ENCODE data around the gene KIF26B.

DNA sequence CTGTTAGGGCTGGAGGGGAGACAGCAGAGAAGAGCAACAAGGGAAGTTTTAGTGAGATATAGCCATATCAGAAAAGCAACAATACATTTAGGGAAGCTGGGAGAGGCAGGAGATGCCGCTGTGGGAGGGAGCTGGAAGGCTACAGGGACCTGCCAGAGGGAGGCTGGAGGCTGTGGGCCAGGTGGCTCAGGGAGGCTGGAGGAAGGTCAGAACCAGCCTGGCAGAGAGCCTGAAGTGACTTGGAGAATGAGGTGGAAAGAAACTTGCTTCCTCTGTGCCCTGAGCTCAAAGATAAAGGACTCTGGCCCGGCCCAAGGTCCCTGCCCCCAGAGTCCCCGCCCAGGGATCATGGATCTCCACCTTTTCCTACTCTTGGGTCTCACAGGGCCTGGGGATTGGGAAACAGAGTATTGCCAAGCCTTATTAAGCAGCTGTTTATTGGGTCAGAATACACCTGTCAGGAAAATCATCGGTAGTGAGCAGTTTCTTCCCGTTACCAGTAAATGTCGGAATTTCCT lies 85.9 kb downstream of the KIF26B start:
- no peak for TF ChIP-seq CTCF (IDR thresholded peaks at IDR 0.05)
- TF ChIP-seq POLR2A (IDR thresholded peaks at IDR 0.05), result no peak

Measured in body of pancreas (tissue), 4 donors.